GM10266 (cell line): ENCODE data around the gene MYO3B.
"Not testable (repeated sequence)": the region's sequence is repeated elsewhere in the genome, so short reads cannot be mapped to it uniquely, and the experiment has no call there.

Source experiments
- DNase-seq: peaks from one replicate; pipeline ENCODE4 v3.0.0; 2012; ENCODE audit errors: extremely low spot score
- TF ChIP-seq, protein P1 (sequence below): IDR thresholded peaks from 2 replicates; pipeline ENCODE4 v1.5.1; 2012; ENCODE audit warnings: mild to moderate bottlenecking, low read depth; ENCODE audit not compliant: control insufficient read depth, insufficient read depth; ENCODE audit errors: missing control alignments

Gene MYO3B

DNA sequence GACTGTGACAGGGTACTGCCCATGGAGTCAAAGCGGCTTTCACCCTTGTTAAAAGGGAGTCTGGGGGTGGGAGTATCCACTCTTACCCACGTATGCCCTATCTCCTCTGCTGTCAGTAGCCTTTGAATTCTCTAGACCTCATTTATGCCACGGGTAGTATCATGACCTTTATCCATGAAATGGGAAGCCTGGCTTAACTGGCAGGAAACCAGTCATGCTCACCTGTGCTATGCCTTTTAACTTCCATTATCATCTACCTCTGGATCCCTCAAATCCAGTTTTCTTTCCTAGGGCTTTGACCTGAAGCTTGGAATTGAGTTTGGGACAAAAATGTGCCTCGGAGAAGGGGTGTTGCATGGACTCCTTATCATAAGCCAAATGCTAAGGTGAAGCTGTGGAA, 30.0 kb downstream of the MYO3B start:
- DNase-seq = no peak
- TF ChIP-seq, protein P1, sequence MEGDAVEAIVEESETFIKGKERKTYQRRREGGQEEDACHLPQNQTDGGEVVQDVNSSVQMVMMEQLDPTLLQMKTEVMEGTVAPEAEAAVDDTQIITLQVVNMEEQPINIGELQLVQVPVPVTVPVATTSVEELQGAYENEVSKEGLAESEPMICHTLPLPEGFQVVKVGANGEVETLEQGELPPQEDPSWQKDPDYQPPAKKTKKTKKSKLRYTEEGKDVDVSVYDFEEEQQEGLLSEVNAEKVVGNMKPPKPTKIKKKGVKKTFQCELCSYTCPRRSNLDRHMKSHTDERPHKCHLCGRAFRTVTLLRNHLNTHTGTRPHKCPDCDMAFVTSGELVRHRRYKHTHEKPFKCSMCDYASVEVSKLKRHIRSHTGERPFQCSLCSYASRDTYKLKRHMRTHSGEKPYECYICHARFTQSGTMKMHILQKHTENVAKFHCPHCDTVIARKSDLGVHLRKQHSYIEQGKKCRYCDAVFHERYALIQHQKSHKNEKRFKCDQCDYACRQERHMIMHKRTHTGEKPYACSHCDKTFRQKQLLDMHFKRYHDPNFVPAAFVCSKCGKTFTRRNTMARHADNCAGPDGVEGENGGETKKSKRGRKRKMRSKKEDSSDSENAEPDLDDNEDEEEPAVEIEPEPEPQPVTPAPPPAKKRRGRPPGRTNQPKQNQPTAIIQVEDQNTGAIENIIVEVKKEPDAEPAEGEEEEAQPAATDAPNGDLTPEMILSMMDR = no peak

DNA sequence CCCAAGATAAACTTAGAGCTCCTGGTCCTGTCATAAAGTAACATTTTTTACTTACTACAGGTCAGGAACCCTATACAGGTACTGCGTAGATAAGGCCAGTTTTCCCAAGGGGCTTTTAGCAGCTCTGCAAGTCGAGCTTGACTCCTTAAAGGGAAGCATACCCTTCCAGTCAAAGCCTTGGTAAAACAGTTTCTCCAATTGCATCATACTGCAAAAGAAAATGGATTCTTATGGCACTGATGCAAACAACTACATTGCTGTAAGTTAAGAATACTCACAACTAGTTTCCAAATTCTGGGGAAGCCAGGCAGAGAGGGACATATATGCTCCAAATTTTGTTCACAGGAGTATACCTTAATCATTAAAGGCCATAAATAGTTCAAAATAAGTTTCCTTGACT, 31.0 kb downstream of the MYO3B start:
- TF ChIP-seq, protein P1 = no peak
- DNase-seq = no peak

DNA sequence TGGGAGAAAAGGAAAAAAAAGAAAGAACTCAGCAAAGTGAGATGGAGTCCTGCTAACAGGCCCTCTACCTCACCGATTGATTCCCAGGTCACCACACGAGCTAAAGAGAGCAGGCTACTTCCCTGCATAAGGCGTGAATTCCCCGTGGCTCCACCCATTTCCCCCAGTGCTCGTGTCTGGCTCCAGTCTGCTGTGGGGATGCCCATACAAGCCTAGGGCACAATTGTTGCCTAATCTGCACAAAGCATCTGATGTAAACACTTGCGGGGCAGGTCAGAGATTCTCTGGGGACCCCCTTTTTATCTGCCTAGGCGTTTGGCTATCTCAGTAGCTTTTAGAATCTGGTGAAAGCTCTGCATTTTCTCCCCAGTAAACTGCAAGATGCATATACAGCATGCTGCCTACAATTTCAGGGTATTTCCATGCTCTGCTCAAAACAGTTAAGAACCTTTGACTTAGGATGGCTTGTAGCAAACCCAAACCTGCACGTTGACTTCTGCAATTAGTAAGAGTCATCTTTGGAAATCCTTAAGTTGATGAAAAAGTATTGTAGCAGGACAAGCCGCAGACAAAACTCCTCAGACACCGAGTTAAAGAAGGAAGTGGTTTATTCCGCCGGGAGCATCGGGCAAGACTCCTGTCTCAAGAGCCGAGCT, 34.8 kb downstream of the MYO3B start:
- TF ChIP-seq, protein P1 = no peak
- DNase-seq = no peak

DNA sequence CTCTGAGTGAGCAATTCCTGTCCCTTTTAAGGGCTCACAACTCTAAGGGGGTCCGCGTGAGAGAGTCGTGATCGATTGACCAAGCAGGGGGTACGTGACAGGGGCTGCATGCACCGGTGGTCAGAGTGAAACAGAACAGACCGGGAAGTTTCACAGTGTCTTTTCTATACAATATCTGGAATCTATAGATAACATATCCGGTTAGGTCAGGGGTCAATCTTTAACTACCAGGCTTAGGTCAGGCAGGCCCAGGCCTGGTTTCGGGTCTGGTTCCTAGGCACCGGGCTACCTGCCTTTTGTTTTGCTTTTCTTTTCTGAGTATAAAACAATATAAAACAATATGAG, 35.3 kb downstream of the MYO3B start:
- not testable (repeated sequence) for DNase-seq

DNA sequence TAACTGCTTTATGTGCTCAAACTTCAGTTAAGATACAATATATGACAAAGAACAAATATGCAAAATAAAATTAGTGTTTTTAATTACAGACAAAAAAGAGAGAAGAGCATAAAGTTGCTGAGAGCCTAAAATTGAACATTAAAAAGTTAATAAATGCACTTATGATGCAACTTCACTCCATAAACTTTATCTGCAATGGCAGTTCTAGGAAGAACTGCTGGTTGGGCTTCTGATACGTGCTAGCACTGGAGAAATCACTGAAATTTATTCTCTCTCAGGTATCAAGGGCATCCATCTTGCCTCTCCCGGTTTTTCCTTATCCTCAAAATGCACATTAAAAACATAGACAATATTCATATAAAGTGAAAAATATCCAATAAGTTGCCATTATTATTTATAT, 35.7 kb downstream of the MYO3B start:
- DNase-seq = no peak
- TF ChIP-seq, protein P1 = no peak

DNA sequence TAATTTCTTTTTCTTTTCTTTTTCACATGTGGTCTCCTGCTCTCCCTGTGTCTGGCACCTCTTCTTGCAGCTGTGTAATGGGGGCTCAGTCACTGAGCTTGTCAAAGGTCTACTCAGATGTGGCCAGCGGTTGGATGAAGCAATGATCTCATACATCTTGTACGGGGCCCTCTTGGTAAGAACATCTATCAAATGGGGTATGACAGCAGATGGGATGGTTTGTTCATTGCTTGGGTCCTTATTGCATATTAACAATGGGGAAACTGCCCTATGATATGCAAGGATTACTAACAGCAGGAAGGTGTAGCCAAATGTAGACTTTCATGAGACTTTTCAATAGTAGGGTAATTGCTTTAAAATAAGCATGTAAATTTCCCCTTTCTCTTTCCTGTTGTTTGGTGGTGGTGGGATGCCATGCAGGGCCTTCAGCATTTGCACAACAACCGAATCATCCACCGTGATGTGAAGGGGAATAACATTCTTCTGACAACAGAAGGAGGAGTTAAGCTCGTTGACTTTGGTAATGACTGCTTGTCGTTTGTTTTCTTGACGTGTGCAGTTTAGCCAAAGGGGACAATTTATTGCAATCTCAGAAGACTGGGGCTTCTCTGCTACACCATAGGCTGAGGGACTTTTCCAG, 36.5 kb downstream of the MYO3B start:
- DNase-seq = peak; percentile 15
- TF ChIP-seq, protein P1 = no peak

DNA sequence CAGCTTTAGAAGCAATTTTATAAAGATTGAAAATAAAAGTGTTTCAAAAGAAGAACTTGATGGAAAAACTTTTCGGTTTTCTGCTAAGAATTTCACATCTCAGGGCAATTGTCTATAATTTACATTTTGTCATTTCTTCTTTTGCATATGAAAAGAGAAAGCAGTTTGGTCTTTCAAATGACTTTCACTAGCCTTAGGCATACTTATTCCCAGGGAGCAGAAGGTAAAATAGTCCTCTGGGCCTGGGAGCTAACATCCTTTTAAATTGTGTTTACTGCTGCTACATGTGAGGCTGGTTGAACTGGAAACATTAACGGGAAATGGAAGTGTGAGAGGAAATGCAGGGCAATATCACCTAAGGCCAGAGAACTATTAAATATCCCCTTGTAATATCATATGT, 37.1 kb downstream of the MYO3B start:
- DNase-seq = no peak
- TF ChIP-seq, protein P1 = no peak
